Metanephros (tissue), 1 donor: ENCODE results near the gene GJB5. TPM values are rescaled to one million over a fixed set of nuclear protein-coding genes. Genes with fewer than 3 reads are reported as not detected.

Source experiments
- total RNA-seq: library from RNA; depleted of rRNA; stranded (reverse); fragments of >200 nt; gene quantifications from one replicate; pipeline ENCODE4 v1.2.3, GENCODE V29; 2014

GJB5 gene
- total RNA-seq: 0.18 TPM

GRCh38 chr1:34754964-34755637 is at the start of gene GJB5:
GJB5 (plus strand) TSS chr1:34755047; CDS start chr1:34757331, 2,284 bp downstream.

GRCh38 chr1:34759503-34760357 is 4.9 kb downstream of the GJB5 start, which contains the start of gene GJB4:
GJB4 (plus strand) TSS chr1:34759740; CDS start chr1:34761255, 1,515 bp downstream.

GRCh38 chr1:34781071-34781843 is 26.4 kb downstream of the GJB5 start, which contains the start of gene GJB3:
GJB3 (plus strand) TSS chr1:34781214; CDS start chr1:34784763, 3,549 bp downstream.

GRCh38 chr1:34792868-34793727 is 38.3 kb downstream of the GJB5 start, which contains the start of gene GJA4:
GJA4 (plus strand) TSS chr1:34792999; CDS start chr1:34794214, 1,215 bp downstream.

Other genes with a start within 250 kb of the GJB5 start
- not detected for gene GJB4, start 4.7 kb downstream of the GJB5 start, total RNA-seq
- 0.35 TPM for gene GJB3, start 26.2 kb downstream of the GJB5 start, total RNA-seq
- 18.5 TPM for gene GJA4, start 38.0 kb downstream of the GJB5 start, total RNA-seq
- gene SMIM12, start 104.7 kb downstream of the GJB5 start, total RNA-seq: 14.9 TPM
- gene DLGAP3, start 174.6 kb downstream of the GJB5 start, total RNA-seq: 1.5 TPM
- gene TMEM35B, start 230.3 kb downstream of the GJB5 start, total RNA-seq: 29.0 TPM